Measurements from ENCODE around the gene CACNA1C. TPM values are rescaled to one million over a fixed set of nuclear protein-coding genes. Genes with fewer than 3 reads are reported as not detected.

The CACNA1C gene
- total RNA-seq, 1 experiment from 2014 or later: 3.7 TPM

GRCh38 chr12:2543801-2544200 lies 491.0 kb downstream of the CACNA1C start:
- H3K4me1 ChIP-seq (ENCODE audit: insufficient read depth, low read length, poor library complexity, severe bottlenecking): no peaks in the 10 kb centered on the region
- H3K27me3 ChIP-seq (replicated peaks; ENCODE audit: insufficient read depth, low read depth, low read length, poor library complexity): no peaks in the 10 kb centered on the region
- no peak for DNase-seq (ENCODE audit: low spot score)
- no peaks in the 10 kb centered on the region for H3K36me3 ChIP-seq (ENCODE audit: insufficient read depth, low read length, poor library complexity, severe bottlenecking)
- H3K4me3 ChIP-seq (ENCODE audit: low read depth, low read length, poor library complexity, severe bottlenecking): no peak overlapping the region
- intact Hi-C loops (cut with micrococcal nuclease; ENCODE audit: unreplicated experiment): no loop called here
- BruUV-seq (replicated peaks): no TSS peak
- ChIA-PET POLR2A (ENCODE audit: low non-redundant PET) (no interaction called here), CTCF (no interaction called here)
- H3K27ac ChIP-seq (ENCODE audit: low read depth, low read length, poor library complexity, severe bottlenecking): no peak overlapping the region
- no peaks in the 10 kb centered on the region for H3K9me3 ChIP-seq (ENCODE audit: low read depth, low read length, poor library complexity, severe bottlenecking)
- TF ChIP-seq CTCF (conservative IDR thresholded peaks at IDR 0.05; ENCODE audit: low read depth, low read length) (no peak), EZH2 (IDR thresholded peaks at IDR 0.05; ENCODE audit: borderline replicate concordance, low read depth, low read length, poor library complexity, severe bottlenecking) (no peak)

- no peak overlapping the region for H3K4me3 ChIP-seq (ENCODE audit: low read depth, low read length, poor library complexity, severe bottlenecking)
- H3K9me3 ChIP-seq (ENCODE audit: low read depth, low read length, poor library complexity, severe bottlenecking): no peaks in the 10 kb centered on the region
- no peaks in the 10 kb centered on the region for H3K36me3 ChIP-seq (ENCODE audit: insufficient read depth, low read length, poor library complexity, severe bottlenecking)
- no peak overlapping the region for H3K27ac ChIP-seq (ENCODE audit: low read depth, low read length, poor library complexity, severe bottlenecking)
- ChIA-PET POLR2A (ENCODE audit: low non-redundant PET) (no interaction called here), CTCF (no interaction called here)
- no TSS peak for BruUV-seq (replicated peaks)
- H3K27me3 ChIP-seq (replicated peaks; ENCODE audit: insufficient read depth, low read depth, low read length, poor library complexity): no peaks in the 10 kb centered on the region
- DNase-seq (ENCODE audit: low spot score): no peak
- TF ChIP-seq CTCF (conservative IDR thresholded peaks at IDR 0.05; ENCODE audit: low read depth, low read length) (no peak), EZH2 (IDR thresholded peaks at IDR 0.05; ENCODE audit: borderline replicate concordance, low read depth, low read length, poor library complexity, severe bottlenecking) (no peak)
- no peaks in the 10 kb centered on the region for H3K4me1 ChIP-seq (ENCODE audit: insufficient read depth, low read length, poor library complexity, severe bottlenecking)
- intact Hi-C loops (cut with micrococcal nuclease; ENCODE audit: unreplicated experiment): no loop called here
These were observed 491.4 kb downstream of the CACNA1C start for GRCh38 chr12:2544230-2544629.

- Histone ChIP-seq H3K27me3 (replicated peaks; ENCODE audit: insufficient read depth, low read depth, low read length, poor library complexity) (no peaks in the 10 kb centered on the region), H3K4me1 (ENCODE audit: insufficient read depth, low read length, poor library complexity, severe bottlenecking) (peaks cover 3% of the 10 kb centered on the region), H3K36me3 (ENCODE audit: insufficient read depth, low read length, poor library complexity, severe bottlenecking) (no peaks in the 10 kb centered on the region), H3K4me3 (ENCODE audit: low read depth, low read length, poor library complexity, severe bottlenecking) (no peak overlapping the region), H3K27ac (ENCODE audit: low read depth, low read length, poor library complexity, severe bottlenecking) (no peak overlapping the region), H3K9me3 (ENCODE audit: low read depth, low read length, poor library complexity, severe bottlenecking) (no peaks in the 10 kb centered on the region)
- DNase-seq (ENCODE audit: low spot score): no peak
- CTCF ChIA-PET: no interaction called here
- TF ChIP-seq CTCF (conservative IDR thresholded peaks at IDR 0.05; ENCODE audit: low read depth, low read length): no peak
- TF ChIP-seq EZH2 (IDR thresholded peaks at IDR 0.05; ENCODE audit: borderline replicate concordance, low read depth, low read length, poor library complexity, severe bottlenecking): no peak
- intact Hi-C loops (cut with micrococcal nuclease; ENCODE audit: unreplicated experiment): no loop called here
- POLR2A ChIA-PET (ENCODE audit: low non-redundant PET): no interaction called here
- BruUV-seq (replicated peaks): no TSS peak
These were observed 494.7 kb downstream of the CACNA1C start for GRCh38 chr12:2547273-2548044.

Data from A673 (cell line).